CD4-positive, alpha-beta T cell treated with Interleukin-15 for 4 hours (primary cell): ENCODE data around the gene NR3C1.

ENCODE experiments used
- DNase-seq: peaks from one replicate; pipeline ENCODE4 v3.0.0-alpha.2; 2020; ENCODE audit warnings: low spot score

The NR3C1 gene

GRCh38 chr5:143308731-143309130 lies 94.8 kb downstream of the NR3C1 start:
- DNase-seq: no peak

- no peak for DNase-seq
Observed at GRCh38 chr5:143306040-143306439, 97.4 kb downstream of the NR3C1 start.

GRCh38 chr5:143304836-143305475 lies 98.5 kb downstream of the NR3C1 start:
- DNase-seq: no peak

- no peak for DNase-seq
Observed at GRCh38 chr5:143302341-143303045, 101.0 kb downstream of the NR3C1 start.

GRCh38 chr5:143297756-143298155 lies 105.7 kb downstream of the NR3C1 start:
- DNase-seq: no peak

GRCh38 chr5:143290125-143290524 lies 113.4 kb downstream of the NR3C1 start:
- DNase-seq: no peak

GRCh38 chr5:143284521-143284920 lies 119.0 kb downstream of the NR3C1 start:
- DNase-seq: no peak

- no peak for DNase-seq
Observed at GRCh38 chr5:143284002-143284401, 119.5 kb downstream of the NR3C1 start.

- DNase-seq: no peak
Observed at GRCh38 chr5:143281226-143281625, 122.3 kb downstream of the NR3C1 start.

GRCh38 chr5:143279698-143280097 lies 123.8 kb downstream of the NR3C1 start:
- DNase-seq: no peak

- DNase-seq: no peak
Observed at GRCh38 chr5:143277536-143277935, 126.0 kb downstream of the NR3C1 start.

GRCh38 chr5:143275512-143276363 lies 127.7 kb downstream of the NR3C1 start:
- DNase-seq: no peak

- no peak for DNase-seq
Observed at GRCh38 chr5:143274952-143275351, 128.5 kb downstream of the NR3C1 start.

GRCh38 chr5:143271431-143271830 lies 132.1 kb downstream of the NR3C1 start:
- no peak for DNase-seq

GRCh38 chr5:143268388-143268787 lies 135.1 kb downstream of the NR3C1 start:
- no peak for DNase-seq

GRCh38 chr5:143267186-143267585 lies 136.3 kb downstream of the NR3C1 start:
- no peak for DNase-seq

GRCh38 chr5:143265995-143266394 lies 137.5 kb downstream of the NR3C1 start:
- no peak for DNase-seq

- DNase-seq: no peak
Observed at GRCh38 chr5:143263272-143263810, 140.1 kb downstream of the NR3C1 start.

GRCh38 chr5:143262393-143263174 lies 140.9 kb downstream of the NR3C1 start:
- DNase-seq: no peak

GRCh38 chr5:143261748-143262392 lies 141.6 kb downstream of the NR3C1 start:
- no peak for DNase-seq

- no peak for DNase-seq
Observed at GRCh38 chr5:143259254-143259605, 144.3 kb downstream of the NR3C1 start.
